Muscle of leg (tissue), 11 donors: Measurements from ENCODE around the gene POC5. TPM values are rescaled to one million over a fixed set of nuclear protein-coding genes. Genes with fewer than 3 reads are reported as not detected.

Source experiments
- DNase-seq: peaks from one replicate; pipeline ENCODE4 v3.0.0; 2013
- H3K27ac ChIP-seq: one replicate; pipeline ENCODE4 v1.5.1; 2013; ENCODE audit warnings: mild to moderate bottlenecking, low read length, control low read depth
- H3K27me3 ChIP-seq: one replicate; pipeline ENCODE4 v1.6.1; 2013; ENCODE audit warnings: low read length; ENCODE audit not compliant: control insufficient read depth, insufficient read depth
- H3K36me3 ChIP-seq: one replicate; pipeline ENCODE4 v1.6.1; 2013; ENCODE audit warnings: low read length; ENCODE audit not compliant: control insufficient read depth, insufficient read depth
- H3K4me1 ChIP-seq: one replicate; pipeline ENCODE4 v1.6.1; 2013; ENCODE audit warnings: low read length; ENCODE audit not compliant: control insufficient read depth, insufficient read depth
- H3K4me3 ChIP-seq: one replicate; pipeline ENCODE4 v1.5.1; 2013; ENCODE audit warnings: low read length, control low read depth
- H3K9me3 ChIP-seq: replicated peaks from 2 replicates; pipeline ENCODE4 v1.6.1; 2013; ENCODE audit warnings: low read depth, low read length; ENCODE audit not compliant: control insufficient read depth
- WGBS: methylation state at CpG from one replicate; pipeline ENCODE4 v1.1.5; 2013; ENCODE audit warnings: missing lambda C conversion rate; ENCODE audit not compliant: insufficient coverage; 5-methylcytosine and 5-hydroxymethylcytosine counted together
- polyA plus RNA-seq, 8 donors: library from polyadenylated mRNA; unstranded; fragments of 120-200 nt; gene quantifications; one replicate each; pipeline versions ENCODE4 v1.2.1 to v1.2.3, GENCODE V29; 2013; ENCODE audit warnings: inconsistent platforms in 1 of 8, low replicate concordance in 1 of 8; ENCODE audit not compliant: insufficient read length in 8 of 8, insufficient read depth in 1 of 8
- total RNA-seq: library from RNA; stranded (reverse); fragments of 120-200 nt; gene quantifications from one replicate; pipeline ENCODE4 v1.2.4, GENCODE V29; 2013

POC5 gene
- total and polyA plus RNA-seq, 9 donors = 5.7 to 9.2 (median 8.2) TPM

- DNase-seq = no peak
- no peaks in the 10 kb centered on the region for H3K27me3 ChIP-seq
- H3K4me1 ChIP-seq = peaks cover 2% of the 10 kb centered on the region
- H3K36me3 ChIP-seq = peaks cover 2% of the 10 kb centered on the region
- no peaks in the 10 kb centered on the region for H3K9me3 ChIP-seq
- H3K27ac ChIP-seq = no peak overlapping the region
- WGBS = 74% methylated on average over 9 of the region's 12 CpGs
- no peak overlapping the region for H3K4me3 ChIP-seq
Measured at GRCh38 chr5:75663579-75664284, 53.5 kb downstream of the POC5 start.

GRCh38 chr5:75662061-75662460 is 55.2 kb downstream of the POC5 start:
- WGBS = no CpG with 5 or more reads among the region's 2 CpGs
- Histone ChIP-seq H3K27me3 (no peaks in the 10 kb centered on the region), H3K9me3 (no peaks in the 10 kb centered on the region), H3K4me1 (no peaks in the 10 kb centered on the region), H3K27ac (no peak overlapping the region), H3K4me3 (no peak overlapping the region), H3K36me3 (peaks cover 2% of the 10 kb centered on the region)
- DNase-seq = no peak

- DNase-seq = peak; percentile 60
- Histone ChIP-seq H3K4me3 (no peak overlapping the region), H3K9me3 (no peaks in the 10 kb centered on the region), H3K4me1 (peaks cover 4% of the 10 kb centered on the region), H3K36me3 (no peaks in the 10 kb centered on the region), H3K27me3 (no peaks in the 10 kb centered on the region), H3K27ac (no peak overlapping the region)
- 100% methylated on average over 1 of the region's 16 CpGs for WGBS
Measured at GRCh38 chr5:75660678-75661465, 56.4 kb downstream of the POC5 start.

- no peak overlapping the region for H3K4me3 ChIP-seq
- peaks cover 4% of the 10 kb centered on the region for H3K4me1 ChIP-seq
- no peak overlapping the region for H3K27ac ChIP-seq
- H3K27me3 ChIP-seq = no peaks in the 10 kb centered on the region
- no CpG with 5 or more reads among the region's 3 CpGs for WGBS
- H3K36me3 ChIP-seq = no peaks in the 10 kb centered on the region
- no peak for DNase-seq
- no peaks in the 10 kb centered on the region for H3K9me3 ChIP-seq
Measured at GRCh38 chr5:75659791-75660450, 57.3 kb downstream of the POC5 start.

GRCh38 chr5:75656311-75657003 is 60.8 kb downstream of the POC5 start:
- Histone ChIP-seq H3K36me3 (no peaks in the 10 kb centered on the region), H3K27me3 (no peaks in the 10 kb centered on the region), H3K4me3 (peak overlapping the region; percentile 43), H3K27ac (peak overlapping the region; percentile 17), H3K9me3 (no peaks in the 10 kb centered on the region), H3K4me1 (peaks cover 4% of the 10 kb centered on the region)
- peak; percentile 59 for DNase-seq
- WGBS = 31% methylated on average over 4 of the region's 9 CpGs

GRCh38 chr5:75654693-75655295 is 62.4 kb downstream of the POC5 start:
- no peaks in the 10 kb centered on the region for H3K27me3 ChIP-seq
- no peak overlapping the region for H3K27ac ChIP-seq

GRCh38 chr5:75653521-75653920 is 63.7 kb downstream of the POC5 start:
- Histone ChIP-seq H3K27ac (no peak overlapping the region), H3K4me1 (peaks cover 4% of the 10 kb centered on the region), H3K36me3 (no peaks in the 10 kb centered on the region), H3K9me3 (no peaks in the 10 kb centered on the region), H3K27me3 (no peaks in the 10 kb centered on the region), H3K4me3 (no peak overlapping the region)
- DNase-seq = peak; percentile 53
- no CpG with 5 or more reads among the region's 2 CpGs for WGBS

More at GRCh38 chr5:75654693-75655295, 62.4 kb downstream of the POC5 start:
- Histone ChIP-seq H3K4me3 (no peak overlapping the region), H3K9me3 (no peaks in the 10 kb centered on the region), H3K36me3 (no peaks in the 10 kb centered on the region), H3K4me1 (peaks cover 4% of the 10 kb centered on the region)
- DNase-seq = no peak
- 80% methylated on average over 15 of the region's 19 CpGs for WGBS

GRCh38 chr5:75651575-75652238 is 65.5 kb downstream of the POC5 start:
- H3K27me3 ChIP-seq = no peaks in the 10 kb centered on the region
- 86% methylated on average over 4 of the region's 4 CpGs for WGBS
- no peak for DNase-seq

GRCh38 chr5:75648712-75649111 is 68.5 kb downstream of the POC5 start:
- no CpG with 5 or more reads among the region's 2 CpGs for WGBS
- Histone ChIP-seq H3K27ac (no peak overlapping the region), H3K36me3 (no peaks in the 10 kb centered on the region), H3K4me3 (no peak overlapping the region), H3K27me3 (no peaks in the 10 kb centered on the region), H3K9me3 (no peaks in the 10 kb centered on the region), H3K4me1 (no peaks in the 10 kb centered on the region)
- no peak for DNase-seq

More at GRCh38 chr5:75651575-75652238, 65.5 kb downstream of the POC5 start:
- Histone ChIP-seq H3K4me1 (peaks cover 2% of the 10 kb centered on the region), H3K9me3 (no peaks in the 10 kb centered on the region), H3K4me3 (no peak overlapping the region), H3K27ac (no peak overlapping the region), H3K36me3 (no peaks in the 10 kb centered on the region)
